Measurements from ENCODE around the gene PSME4.

- TF ChIP-seq CTCF (conservative IDR thresholded peaks at IDR 0.05; ENCODE audit: low read depth in 2 of 2) (no peak), JUNB (IDR thresholded peaks at IDR 0.05; ENCODE audit: unreplicated experiment) (no peak), EZH2phosphoT487 (IDR thresholded peaks at IDR 0.05; ENCODE audit: unreplicated experiment) (no peak), REST (IDR thresholded peaks at IDR 0.05; ENCODE audit: unreplicated experiment) (no peak), POLR2AphosphoS5 (IDR thresholded peaks at IDR 0.05; ENCODE audit: low read depth) (no peak), EZH2 (IDR thresholded peaks at IDR 0.05; ENCODE audit: low read depth, unreplicated experiment) (no peak), CREB1 (CRISPR knock-in tag; IDR thresholded peaks at IDR 0.05; ENCODE audit: low read depth) (no peak)
Observed at GRCh38 chr2:53820048-53820447, 150.7 kb downstream of the PSME4 start.

Data from GM23338 (cell line).